Measurements from ENCODE around the gene SUMO3.

DNA sequence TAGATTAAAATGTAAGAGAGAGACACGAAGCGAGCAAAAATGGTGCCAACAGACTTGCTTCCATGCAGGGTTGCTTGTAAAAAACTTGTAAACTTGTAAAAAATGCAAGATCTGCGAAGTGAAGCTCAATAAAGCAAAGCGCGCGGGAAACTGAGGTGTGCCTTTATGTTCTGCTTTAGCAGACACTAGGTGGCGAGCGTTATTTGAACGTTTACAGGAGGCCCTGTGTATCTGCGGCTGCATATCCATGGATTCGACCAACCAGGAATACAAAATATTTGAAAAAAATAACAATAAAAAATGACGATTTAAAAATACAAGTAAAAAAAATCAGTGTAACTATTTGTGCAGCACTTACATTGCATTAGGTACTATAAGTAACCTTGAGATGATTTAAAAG is 17.8 kb downstream of the SUMO3 start:
- TF ChIP-seq POLR2AphosphoS5 (IDR thresholded peaks at IDR 0.05; ENCODE audit: low read depth, low read length) = no peak
- TF ChIP-seq POLR2A (IDR thresholded peaks at IDR 0.05; ENCODE audit: low read depth, low read length) = no peak
- TF ChIP-seq TAF1 (IDR thresholded peaks at IDR 0.05; ENCODE audit: borderline replicate concordance, low read depth, low read length) = no peak
